ENCODE results near the gene GINS1. TPM values are rescaled to one million over a fixed set of nuclear protein-coding genes. Genes with fewer than 3 reads are reported as not detected.

GINS1 gene
- total and polyA plus RNA-seq, 2 donors (not counting 1 experiment from before 2014, with no cell fraction given), result 0.61 to 2.0 TPM

GRCh38 chr20:25493748-25494505 lies 86.5 kb downstream of the GINS1 start:
- Histone ChIP-seq H3K4me1 (ENCODE audit: control insufficient read depth in 2 of 2, insufficient read depth in 2 of 2, low read length in 2 of 2) (no peaks in the 10 kb centered on the region), H2AFZ (ENCODE audit: insufficient read depth, low read depth, low read length, poor library complexity, severe bottlenecking) (no peak overlapping the region), H3K4me3 (ENCODE audit: control extremely low read depth in 1 of 5, extremely low read depth in 1 of 5, insufficient read depth in 1 of 5, low read depth in 2 of 5, low read length in 4 of 5) (no peak overlapping the region), H3K9ac (ENCODE audit: low read length) (no peak overlapping the region), H3K27me3 (replicated peaks in 1 of 4; ENCODE audit: control extremely low read depth in 1 of 4, control insufficient read depth in 3 of 4, insufficient read depth in 4 of 4, low read length in 3 of 4) (no peaks in the 10 kb centered on the region), H3K27ac (ENCODE audit: low read length in 2 of 2) (no peak overlapping the region), H3K79me2 (ENCODE audit: control insufficient read depth, insufficient read depth, low read length) (no peaks in the 10 kb centered on the region), H4K20me1 (ENCODE audit: control insufficient read depth, insufficient read depth, low read length, poor library complexity, severe bottlenecking) (no peaks in the 10 kb centered on the region), H3K9me3 (ENCODE audit: control extremely low read depth in 1 of 3, control insufficient read depth in 2 of 3, insufficient read depth in 1 of 3, low read length in 2 of 3) (no peaks in the 10 kb centered on the region), H3K4me2 (replicated peaks; ENCODE audit: low read depth, low read length, poor library complexity, severe bottlenecking) (no peak overlapping the region), H3K36me3 (replicated peaks in 1 of 2; ENCODE audit: control extremely low read depth in 1 of 2, control insufficient read depth in 1 of 2, extremely low read depth in 1 of 2, insufficient read depth in 2 of 2, low read length in 1 of 2) (no peaks in the 10 kb centered on the region)
- CTCF ChIA-PET, result interaction anchor here (1.0 kb wide), 1 partner anchor 45 kb away, joined by 3 read pairs; no protein-coding TSS in a partner anchor
- 98% methylated on average over 10 of the region's 10 CpGs for WGBS (ENCODE audit: insufficient coverage)
- DNase-seq (no peak), ATAC-seq (ENCODE audit: low read depth) (no peak)
- no peak for TF ChIP-seq EZH2 (IDR thresholded peaks at IDR 0.05; ENCODE audit: borderline replicate concordance, insufficient read depth, low read depth, low read length, poor library complexity, severe bottlenecking)
- TF ChIP-seq, protein P1, sequence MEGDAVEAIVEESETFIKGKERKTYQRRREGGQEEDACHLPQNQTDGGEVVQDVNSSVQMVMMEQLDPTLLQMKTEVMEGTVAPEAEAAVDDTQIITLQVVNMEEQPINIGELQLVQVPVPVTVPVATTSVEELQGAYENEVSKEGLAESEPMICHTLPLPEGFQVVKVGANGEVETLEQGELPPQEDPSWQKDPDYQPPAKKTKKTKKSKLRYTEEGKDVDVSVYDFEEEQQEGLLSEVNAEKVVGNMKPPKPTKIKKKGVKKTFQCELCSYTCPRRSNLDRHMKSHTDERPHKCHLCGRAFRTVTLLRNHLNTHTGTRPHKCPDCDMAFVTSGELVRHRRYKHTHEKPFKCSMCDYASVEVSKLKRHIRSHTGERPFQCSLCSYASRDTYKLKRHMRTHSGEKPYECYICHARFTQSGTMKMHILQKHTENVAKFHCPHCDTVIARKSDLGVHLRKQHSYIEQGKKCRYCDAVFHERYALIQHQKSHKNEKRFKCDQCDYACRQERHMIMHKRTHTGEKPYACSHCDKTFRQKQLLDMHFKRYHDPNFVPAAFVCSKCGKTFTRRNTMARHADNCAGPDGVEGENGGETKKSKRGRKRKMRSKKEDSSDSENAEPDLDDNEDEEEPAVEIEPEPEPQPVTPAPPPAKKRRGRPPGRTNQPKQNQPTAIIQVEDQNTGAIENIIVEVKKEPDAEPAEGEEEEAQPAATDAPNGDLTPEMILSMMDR (IDR thresholded peaks at IDR 0.05), result no peak
- POLR2A ChIA-PET, result no interaction called here
- H3K4me3 Mint-ChIP-seq, result no peak overlapping the region
- H3K27ac Mint-ChIP-seq, result no peak overlapping the region
- H3K27me3 Mint-ChIP-seq, result no peaks in the 10 kb centered on the region
- no peaks in the 10 kb centered on the region for H3K9me3 Mint-ChIP-seq (ENCODE audit: insufficient read depth)
- H3K4me1 Mint-ChIP-seq, result no peaks in the 10 kb centered on the region
- intact Hi-C loops (cut with micrococcal nuclease), result no loop called here

GRCh38 chr20:25494506-25495188 lies 87.2 kb downstream of the GINS1 start:
- no peaks in the 10 kb centered on the region for H3K9me3 ChIP-seq (ENCODE audit: control extremely low read depth in 1 of 3, control insufficient read depth in 2 of 3, insufficient read depth in 1 of 3, low read length in 2 of 3)
- ATAC-seq (ENCODE audit: low read depth) (no peak), DNase-seq (no peak)
- no peaks in the 10 kb centered on the region for H3K4me1 Mint-ChIP-seq
- ChIA-PET CTCF (interaction anchor here (0.6 kb wide), 1 partner anchor 55 kb away, joined by 3 read pairs; no protein-coding TSS in a partner anchor), POLR2A (no interaction called here)
- H3K79me2 ChIP-seq (ENCODE audit: control insufficient read depth, insufficient read depth, low read length), result no peaks in the 10 kb centered on the region
- no peaks in the 10 kb centered on the region for H3K9me3 Mint-ChIP-seq (ENCODE audit: insufficient read depth)
- H3K9ac ChIP-seq (ENCODE audit: low read length), result no peak overlapping the region
- H3K27me3 ChIP-seq (replicated peaks in 1 of 4; ENCODE audit: control extremely low read depth in 1 of 4, control insufficient read depth in 3 of 4, insufficient read depth in 4 of 4, low read length in 3 of 4), result no peaks in the 10 kb centered on the region
- H3K27ac Mint-ChIP-seq, result no peak overlapping the region
- no peaks in the 10 kb centered on the region for H3K36me3 ChIP-seq (replicated peaks in 1 of 2; ENCODE audit: control extremely low read depth in 1 of 2, control insufficient read depth in 1 of 2, extremely low read depth in 1 of 2, insufficient read depth in 2 of 2, low read length in 1 of 2)
- H4K20me1 ChIP-seq (ENCODE audit: control insufficient read depth, insufficient read depth, low read length, poor library complexity, severe bottlenecking), result no peaks in the 10 kb centered on the region
- WGBS (ENCODE audit: insufficient coverage), result 89% methylated on average over 14 of the region's 17 CpGs
- intact Hi-C loops (cut with micrococcal nuclease), result no loop called here
- no peak overlapping the region for H3K27ac ChIP-seq (ENCODE audit: low read length in 2 of 2)
- H3K27me3 Mint-ChIP-seq, result no peaks in the 10 kb centered on the region
- H3K4me3 ChIP-seq (ENCODE audit: control extremely low read depth in 1 of 5, extremely low read depth in 1 of 5, insufficient read depth in 1 of 5, low read depth in 2 of 5, low read length in 4 of 5), result no peak overlapping the region
- H3K4me2 ChIP-seq (replicated peaks; ENCODE audit: low read depth, low read length, poor library complexity, severe bottlenecking), result no peak overlapping the region
- no peak overlapping the region for H3K4me3 Mint-ChIP-seq
- H3K4me1 ChIP-seq (ENCODE audit: control insufficient read depth in 2 of 2, insufficient read depth in 2 of 2, low read length in 2 of 2), result no peaks in the 10 kb centered on the region
- H2AFZ ChIP-seq (ENCODE audit: insufficient read depth, low read depth, low read length, poor library complexity, severe bottlenecking), result no peak overlapping the region
- no peak for TF ChIP-seq EZH2 (IDR thresholded peaks at IDR 0.05; ENCODE audit: borderline replicate concordance, insufficient read depth, low read depth, low read length, poor library complexity, severe bottlenecking)
- TF ChIP-seq, protein P1 (IDR thresholded peaks at IDR 0.05), result no peak

Data from B cell (primary cell).